Breast epithelium (tissue), 4 donors: ENCODE measurements around the gene GTPBP6. TPM values are rescaled to one million over a fixed set of nuclear protein-coding genes. Genes with fewer than 3 reads are reported as not detected.
"Not testable (repeated sequence)": the region's sequence is repeated elsewhere in the genome, so short reads cannot be mapped to it uniquely, and the experiment has no call there.

Experiments
- DNase-seq, 2 donors: peaks; one replicate each; pipeline ENCODE4 v3.0.0-alpha.2; 2019; ENCODE audit warnings: low spot score in 2 of 2
- H3K27ac ChIP-seq, 2 donors: fragments of 200-600 bp; sonication (generic) in 1 of 2; one replicate each; pipeline ENCODE4 v1.5.1; 2016 to 2019; ENCODE audit warnings: mild to moderate bottlenecking in 1 of 2
- H3K27me3 ChIP-seq, 2 donors: fragments of 200-600 bp; sonication (generic) in 1 of 2; one replicate each; pipeline versions ENCODE4 v1.5.1 to v1.6.0; 2017 to 2019; ENCODE audit warnings: control low read depth in 1 of 2, mild to moderate bottlenecking in 1 of 2
- H3K36me3 ChIP-seq: fragments of 200-600 bp; one replicate; pipeline ENCODE4 v1.5.1; 2019
- H3K4me1 ChIP-seq, 2 donors: fragments of 200-600 bp; sonication (generic); one replicate each; pipeline ENCODE4 v1.5.1; 2016 to 2019; ENCODE audit warnings: control low read depth in 1 of 2
- H3K4me3 ChIP-seq, 3 donors: fragments of 200-600 bp; sonication (generic); 1 replicate in 2 of 3; 2 replicates in 1 of 3; pipeline ENCODE4 v1.5.1; 2016 to 2019; ENCODE audit warnings: mild to moderate bottlenecking in 3 of 3, moderate library complexity in 2 of 3
- H3K9me3 ChIP-seq, 2 donors: fragments of 200-600 bp; sonication (generic) in 1 of 2; one replicate each; pipeline ENCODE4 v1.5.1; 2016 to 2019; ENCODE audit warnings: control low read depth in 1 of 2
- POLR2A ChIP-seq: fragments of 450-650 bp; IDR thresholded peaks from one replicate; pipeline ENCODE4 v1.6.1; 2016; ENCODE audit warnings: antibody characterized with exemption, mild to moderate bottlenecking, moderate library complexity
- POLR2AphosphoS5 ChIP-seq, 3 donors: sonication (generic); formaldehyde crosslinking; IDR thresholded peaks; one replicate each; pipeline ENCODE4 v1.6.1; 2017; ENCODE audit warnings: antibody characterized with exemption in 3 of 3
- intact Hi-C: fragments of 100-400 bp; cut with DNase I; formaldehyde crosslinking; loops from one replicate; pipeline ENCODE4 v1.15.1; 2023; ENCODE audit warnings: low total_unique reads
- total RNA-seq, 3 donors: library from RNA; depleted of rRNA; stranded (reverse); fragments of >200 nt; gene quantifications; one replicate each; pipeline ENCODE4 v1.1.0, GENCODE V29; 2016
- TF ChIP-seq, protein P1 (sequence below), 3 donors: fragments of 450-650 bp; IDR thresholded peaks; one replicate each; pipeline ENCODE4 v1.5.1; 2016 to 2017; ENCODE audit warnings: antibody characterized with exemption in 3 of 3, mild to moderate bottlenecking in 3 of 3, moderate library complexity in 3 of 3

The GTPBP6 gene
- total RNA-seq, 3 donors from 2014 or later = 25.5 to 45.9 (median 27.2) TPM

- H3K4me3 ChIP-seq = no peak overlapping the region
- H3K27me3 ChIP-seq = no peaks in the 10 kb centered on the region
- no peak for DNase-seq
- intact Hi-C loops = loop anchor here (5.0 kb wide), 1 partner anchor 1362 kb away; no protein-coding TSS in a partner anchor
- H3K36me3 ChIP-seq = no peaks in the 10 kb centered on the region
- peaks cover 17 to 18% of the 10 kb centered on the region in 2 donors for H3K9me3 ChIP-seq
- H3K27ac ChIP-seq = no peak overlapping the region
- H3K4me1 ChIP-seq = no peaks in the 10 kb centered on the region
- TF ChIP-seq, protein P1, sequence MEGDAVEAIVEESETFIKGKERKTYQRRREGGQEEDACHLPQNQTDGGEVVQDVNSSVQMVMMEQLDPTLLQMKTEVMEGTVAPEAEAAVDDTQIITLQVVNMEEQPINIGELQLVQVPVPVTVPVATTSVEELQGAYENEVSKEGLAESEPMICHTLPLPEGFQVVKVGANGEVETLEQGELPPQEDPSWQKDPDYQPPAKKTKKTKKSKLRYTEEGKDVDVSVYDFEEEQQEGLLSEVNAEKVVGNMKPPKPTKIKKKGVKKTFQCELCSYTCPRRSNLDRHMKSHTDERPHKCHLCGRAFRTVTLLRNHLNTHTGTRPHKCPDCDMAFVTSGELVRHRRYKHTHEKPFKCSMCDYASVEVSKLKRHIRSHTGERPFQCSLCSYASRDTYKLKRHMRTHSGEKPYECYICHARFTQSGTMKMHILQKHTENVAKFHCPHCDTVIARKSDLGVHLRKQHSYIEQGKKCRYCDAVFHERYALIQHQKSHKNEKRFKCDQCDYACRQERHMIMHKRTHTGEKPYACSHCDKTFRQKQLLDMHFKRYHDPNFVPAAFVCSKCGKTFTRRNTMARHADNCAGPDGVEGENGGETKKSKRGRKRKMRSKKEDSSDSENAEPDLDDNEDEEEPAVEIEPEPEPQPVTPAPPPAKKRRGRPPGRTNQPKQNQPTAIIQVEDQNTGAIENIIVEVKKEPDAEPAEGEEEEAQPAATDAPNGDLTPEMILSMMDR (IDR thresholded peaks at IDR 0.05) = no peak
- no peak for TF ChIP-seq POLR2AphosphoS5 (IDR thresholded peaks at IDR 0.05)
Measured at GRCh38 chrX:355329-356050, 36.9 kb upstream of the GTPBP6 start.

- intact Hi-C loops = no loop called here
- TF ChIP-seq POLR2A = no peak
- DNase-seq = no peak
- H3K4me3 ChIP-seq = no peak overlapping the region
- no peak overlapping the region for H3K27ac ChIP-seq
- peaks cover 3% of the 10 kb centered on the region in 2 donors for H3K9me3 ChIP-seq
- H3K4me1 ChIP-seq = no peaks in the 10 kb centered on the region
- H3K27me3 ChIP-seq = no peaks in the 10 kb centered on the region
- H3K36me3 ChIP-seq = no peaks in the 10 kb centered on the region
Measured at GRCh38 chrX:353566-354535, 35.3 kb upstream of the GTPBP6 start.

DNA sequence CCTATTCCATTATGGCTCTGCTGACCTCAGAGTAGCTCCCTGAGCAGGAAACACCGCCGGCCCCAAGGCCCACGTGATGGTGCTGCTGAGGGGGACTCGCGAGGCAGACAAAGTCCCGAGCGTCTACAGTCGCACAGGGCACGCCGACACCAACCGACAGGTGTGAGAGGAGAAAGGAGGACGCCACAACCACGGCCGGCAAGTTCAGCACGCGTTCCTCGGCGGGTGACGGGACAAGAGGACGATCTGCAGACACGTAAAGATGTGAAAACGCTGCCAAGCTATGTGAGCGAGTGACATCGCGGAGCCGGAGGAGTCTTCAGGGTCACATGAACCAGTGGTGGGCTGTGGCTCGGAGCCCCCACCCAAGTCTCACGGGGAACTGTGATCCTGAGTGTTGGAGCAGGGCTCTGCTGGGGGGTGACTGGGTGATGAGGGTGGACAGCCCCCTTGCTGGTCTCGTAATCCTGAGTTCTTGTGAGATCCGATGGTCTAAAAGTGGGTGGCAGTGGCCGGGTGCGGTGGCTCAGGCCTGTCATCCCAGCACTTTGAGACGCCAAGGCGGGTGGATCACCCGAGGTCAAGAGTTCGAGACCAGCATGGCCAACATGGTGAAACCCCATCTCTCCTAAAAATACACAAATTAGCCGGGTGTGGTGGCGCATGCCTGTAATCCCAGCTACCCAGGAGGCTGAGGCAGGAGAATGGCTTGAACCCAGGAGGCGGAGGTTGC, 34.2 kb upstream of the GTPBP6 start:
- H3K36me3 ChIP-seq = no peaks in the 10 kb centered on the region
- no peaks in the 10 kb centered on the region for H3K4me1 ChIP-seq
- no peak overlapping the region for H3K4me3 ChIP-seq
- TF ChIP-seq POLR2A (no peak), POLR2AphosphoS5 (IDR thresholded peaks at IDR 0.05) (no peak)
- TF ChIP-seq, protein P1 (IDR thresholded peaks at IDR 0.05) = no peak
- H3K27ac ChIP-seq = no peak overlapping the region
- no peak for DNase-seq
- intact Hi-C loops = no loop called here
- no peaks in the 10 kb centered on the region for H3K9me3 ChIP-seq
- H3K27me3 ChIP-seq = no peaks in the 10 kb centered on the region

- intact Hi-C loops = no loop called here
- no peak overlapping the region for H3K27ac ChIP-seq
- H3K4me3 ChIP-seq = no peak overlapping the region
- no peaks in the 10 kb centered on the region for H3K27me3 ChIP-seq
- DNase-seq = no peak
- no peaks in the 10 kb centered on the region for H3K36me3 ChIP-seq
- H3K4me1 ChIP-seq = no peaks in the 10 kb centered on the region
- TF ChIP-seq, protein P1 (IDR thresholded peaks at IDR 0.05) = no peak
- TF ChIP-seq POLR2A (no peak), POLR2AphosphoS5 (IDR thresholded peaks at IDR 0.05) (no peak)
- H3K9me3 ChIP-seq = no peaks in the 10 kb centered on the region
Measured at GRCh38 chrX:352181-352580, 33.6 kb upstream of the GTPBP6 start.

- Histone ChIP-seq H3K9me3 (no peaks in the 10 kb centered on the region), H3K4me1 (no peaks in the 10 kb centered on the region), H3K4me3 (no peak overlapping the region), H3K27ac (no peak overlapping the region), H3K36me3 (no peaks in the 10 kb centered on the region), H3K27me3 (no peaks in the 10 kb centered on the region)
- TF ChIP-seq, protein P1 (IDR thresholded peaks at IDR 0.05) = no peak
- no peak for TF ChIP-seq POLR2AphosphoS5 (IDR thresholded peaks at IDR 0.05)
- no peak for TF ChIP-seq POLR2A
- no peak for DNase-seq
- intact Hi-C loops = no loop called here
Measured at GRCh38 chrX:351736-352135, 33.1 kb upstream of the GTPBP6 start.

GRCh38 chrX:351324-351641, 32.7 kb upstream of the GTPBP6 start:
- H3K4me3 ChIP-seq, H3K9me3 ChIP-seq, H3K36me3 ChIP-seq, intact Hi-C loops, H3K4me1 ChIP-seq, DNase-seq, H3K27me3 ChIP-seq, H3K27ac ChIP-seq: not testable (repeated sequence)
